ENCODE measurements around the gene CFAP410. TPM values are rescaled to one million over a fixed set of nuclear protein-coding genes. Genes with fewer than 3 reads are reported as not detected.

CFAP410 gene
- total and polyA plus RNA-seq, 2 donors (not counting 3 experiments of a cell fraction or from before 2014, with no cell fraction given) = 7.2 to 12.2 TPM

GRCh38 chr21:44349847-44350772, 10.9 kb upstream of the CFAP410 start:
- Histone ChIP-seq H3K9ac (replicated peaks; ENCODE audit: extremely low read depth, insufficient read depth, low read length) (no peak overlapping the region), H3K79me2 (ENCODE audit: control insufficient read depth, insufficient read depth, low read length) (no peaks in the 10 kb centered on the region), H3K4me1 (ENCODE audit: control insufficient read depth, extremely low read depth, insufficient read depth, low read length) (no peaks in the 10 kb centered on the region), H3K27me3 (ENCODE audit: control insufficient read depth in 2 of 2, insufficient read depth in 2 of 2, low read length in 2 of 2) (peaks cover 7 to 18% of the 10 kb centered on the region in 2 experiments), H3K9me1 (replicated peaks; ENCODE audit: control insufficient read depth, extremely low read depth, insufficient read depth, low read length) (no peaks in the 10 kb centered on the region), H4K20me1 (replicated peaks; ENCODE audit: control insufficient read depth, extremely low read depth, insufficient read depth, low read length) (no peaks in the 10 kb centered on the region), H3K4me3 (replicated peaks in 1 of 3; ENCODE audit: insufficient read depth in 1 of 3, low read depth in 1 of 3, low read length in 3 of 3) (no peak overlapping the region), H3K27ac (ENCODE audit: insufficient read depth, low read depth, low read length) (no peak overlapping the region), H3K4me2 (ENCODE audit: insufficient read depth, low read length) (no peak overlapping the region), H3K9me3 (replicated peaks; ENCODE audit: control insufficient read depth, insufficient read depth, low read length) (no peaks in the 10 kb centered on the region), H2AFZ (ENCODE audit: low read depth, low read length) (no peak overlapping the region), H3K36me3 (ENCODE audit: control insufficient read depth in 2 of 2, extremely low read depth in 1 of 2, insufficient read depth in 2 of 2, low read length in 2 of 2) (no peaks in the 10 kb centered on the region)
- DNase-seq (ENCODE audit: low read depth, low spot score) (no peak), FAIRE-seq (no peak)
- ChIA-PET CTCF (no interaction called here), POLR2A (no interaction called here)
- no TSS peak for BruUV-seq (replicated peaks)
- intact Hi-C loops (cut with micrococcal nuclease) = loop anchor here (10.0 kb wide), 1 partner anchor 105 kb away; the partner anchor contains the start of gene LRRC3
- TF ChIP-seq FOS (IDR thresholded peaks at IDR 0.05; ENCODE audit: borderline replicate concordance, insufficient read depth, low read length) (no peak), JUN (IDR thresholded peaks at IDR 0.05; ENCODE audit: borderline replicate concordance, insufficient read depth, insufficient read length, low read depth) (no peak), POLR2A (IDR thresholded peaks at IDR 0.05; ENCODE audit: low read depth, low read length) (no peak), EZH2 (IDR thresholded peaks at IDR 0.05; ENCODE audit: borderline replicate concordance, low read depth, low read length, severe bottlenecking) (no peak), MYC (IDR thresholded peaks at IDR 0.05; ENCODE audit: low read depth, low read length) (no peak), MAX (IDR thresholded peaks at IDR 0.05; ENCODE audit: insufficient read depth, insufficient read length) (no peak), POLR2AphosphoS5 (IDR thresholded peaks at IDR 0.05; ENCODE audit: insufficient read depth, low read depth, low read length) (no peak), GATA2 (IDR thresholded peaks at IDR 0.05; ENCODE audit: insufficient read depth, insufficient read length, low read depth, low read length) (no peak), CTCF (IDR thresholded peaks at IDR 0.05; ENCODE audit: extremely low read depth in 1 of 2, insufficient read depth in 1 of 2, low read depth in 1 of 2, low read length in 2 of 2) (no peak)
- dilution Hi-C loops (cut with MboI; ENCODE audit: extremely low pct_ligation_motif_present, low sequenced_read_pairs) = no loop called here

Data from endothelial cell of umbilical vein (primary cell).